Endothelial cell of umbilical vein (primary cell): ENCODE data around the gene KCNK15. TPM values are rescaled to one million over a fixed set of nuclear protein-coding genes. Genes with fewer than 3 reads are reported as not detected.

ENCODE experiments used
- BruUV-seq: library from RNA; stranded (reverse); fragments of 400-500 nt; replicated peaks from 2 replicates; lab custom pipeline; 2021; lab: Mats Ljungman, UMichigan
- CTCF ChIA-PET: fragments of 300-600, 350-600 bp; sonication (Branson Sonifier 250); formaldehyde crosslinking; loops from one replicate; lab custom pipeline; 2021; ENCODE audit warnings: antibody characterized with exemption, inconsistent platforms; lab: Charles Lee
- POLR2A ChIA-PET: fragments of 300-600, 350-600 bp; sonication (Branson Sonifier 250); formaldehyde crosslinking; loops from one replicate; lab custom pipeline; 2021; ENCODE audit warnings: antibody characterized with exemption, inconsistent platforms; lab: Charles Lee
- DNase-seq: peaks from one replicate; pipeline ENCODE4 v3.0.0-alpha.2; 2011; ENCODE audit warnings: low read depth, low spot score
- FAIRE-seq: peaks from 2 replicates; lab custom pipeline; 2011; peaks lifted over from hg19 to GRCh38; lab: Jason Lieb, UNC
- H2AFZ ChIP-seq: 2 replicates; pipeline ENCODE4 v1.6.0; 2012; ENCODE audit warnings: low read depth, low read length, control low read depth, inconsistent platforms
- H3K27ac ChIP-seq: 2 replicates; pipeline ENCODE4 v1.5.1; 2011; ENCODE audit warnings: low read depth, mild to moderate bottlenecking, control low read depth, low read length, moderate library complexity; ENCODE audit not compliant: insufficient read depth
- H3K27me3 ChIP-seq, 2 experiments: 2 replicates each; pipeline versions ENCODE4 v1.6.0 to v1.6.1; 2011; ENCODE audit warnings: low read length in 2 of 2, mixed read lengths in 1 of 2; ENCODE audit not compliant: control insufficient read depth in 2 of 2, insufficient read depth in 2 of 2
- H3K36me3 ChIP-seq, 2 experiments: 2 replicates in 1 of 2; 3 replicates in 1 of 2; pipeline ENCODE4 v1.5.1; 2011; ENCODE audit warnings: low read length in 2 of 2, mild to moderate bottlenecking in 1 of 2, moderate library complexity in 1 of 2; ENCODE audit not compliant: control insufficient read depth in 2 of 2, insufficient read depth in 2 of 2; ENCODE audit errors: extremely low read depth in 1 of 2
- H3K4me1 ChIP-seq: 3 replicates; pipeline ENCODE4 v1.5.1; 2011; ENCODE audit warnings: mild to moderate bottlenecking, low read length; ENCODE audit not compliant: control insufficient read depth, insufficient read depth; ENCODE audit errors: extremely low read depth
- H3K4me2 ChIP-seq: 2 replicates; pipeline ENCODE4 v1.6.1; 2011; ENCODE audit warnings: low read length, control low read depth, mixed read lengths; ENCODE audit not compliant: insufficient read depth
- H3K4me3 ChIP-seq, 3 experiments: fragments of 200-600 bp in 1 of 3; sonication (generic), shearing (Covaris generic) in 1 of 3; replicated peaks in 1 of 3; 2 replicates each; pipeline ENCODE4 v1.5.1; 2011 to 2016; ENCODE audit warnings: control low read depth in 3 of 3, low read length in 3 of 3, mild to moderate bottlenecking in 2 of 3, inconsistent platforms in 1 of 3, low read depth in 1 of 3, moderate library complexity in 1 of 3; ENCODE audit not compliant: insufficient read depth in 1 of 3
- H3K79me2 ChIP-seq: 2 replicates; pipeline ENCODE4 v1.6.0; 2012; ENCODE audit warnings: low read length, inconsistent platforms; ENCODE audit not compliant: control insufficient read depth, insufficient read depth
- H3K9ac ChIP-seq: replicated peaks from 2 replicates; pipeline ENCODE3; 2011; ENCODE audit warnings: low read length, control low read depth; ENCODE audit not compliant: insufficient read depth; ENCODE audit errors: extremely low read depth
- H3K9me1 ChIP-seq: replicated peaks from 3 replicates; pipeline ENCODE4 v1.6.0; 2011; ENCODE audit warnings: mild to moderate bottlenecking, low read length; ENCODE audit not compliant: control insufficient read depth, insufficient read depth; ENCODE audit errors: extremely low read depth
- H3K9me3 ChIP-seq: replicated peaks from 2 replicates; pipeline ENCODE4 v1.5.1; 2012; ENCODE audit warnings: low read length, inconsistent platforms; ENCODE audit not compliant: control insufficient read depth, insufficient read depth
- H4K20me1 ChIP-seq: replicated peaks from 2 replicates; pipeline ENCODE3; 2011; ENCODE audit warnings: mild to moderate bottlenecking, low read length; ENCODE audit not compliant: control insufficient read depth, insufficient read depth; ENCODE audit errors: extremely low read depth
- EZH2 ChIP-seq: IDR thresholded peaks from 2 replicates; pipeline ENCODE4 v1.6.1; 2012; ENCODE audit warnings: borderline replicate concordance, low read depth, mild to moderate bottlenecking, moderate library complexity, low read length, inconsistent platforms; ENCODE audit not compliant: severe bottlenecking
- FOS ChIP-seq: IDR thresholded peaks from 2 replicates; pipeline ENCODE4 v1.6.1; 2011; ENCODE audit warnings: mild to moderate bottlenecking, low read length, moderate library complexity, borderline replicate concordance; ENCODE audit not compliant: insufficient read depth
- GATA2 ChIP-seq: IDR thresholded peaks from 2 replicates; pipeline ENCODE4 v1.7.0; 2011; ENCODE audit warnings: low read depth, mild to moderate bottlenecking, moderate library complexity, mixed read lengths, low read length; ENCODE audit not compliant: insufficient read length, insufficient read depth
- JUN ChIP-seq: IDR thresholded peaks from 2 replicates; pipeline ENCODE4 v1.6.1; 2011; ENCODE audit warnings: borderline replicate concordance, low read depth; ENCODE audit not compliant: insufficient read length, insufficient read depth
- MAX ChIP-seq: IDR thresholded peaks from 2 replicates; pipeline ENCODE4 v1.6.1; 2011; ENCODE audit not compliant: insufficient read depth, insufficient read length
- MYC ChIP-seq: IDR thresholded peaks from one replicate; pipeline ENCODE4 v1.6.1; 2011; ENCODE audit warnings: mild to moderate bottlenecking, low read depth, low read length
- POLR2A ChIP-seq: IDR thresholded peaks from 2 replicates; pipeline ENCODE4 v1.6.1; 2012; ENCODE audit warnings: low read depth, mild to moderate bottlenecking, control low read depth, low read length
- POLR2AphosphoS5 ChIP-seq: IDR thresholded peaks from 2 replicates; pipeline ENCODE4 v1.6.1; 2012; ENCODE audit warnings: low read depth, mild to moderate bottlenecking, control low read depth, low read length, moderate library complexity; ENCODE audit not compliant: insufficient read depth
- dilution Hi-C: fragments of 300-500 bp; cut with MboI; formaldehyde crosslinking; loops from one replicate; pipeline ENCODE4 v1.15.0; 2019; ENCODE audit warnings: low sequenced_read_pairs; ENCODE audit not compliant: extremely low pct_ligation_motif_present
- intact Hi-C: fragments of 100-400 bp; cut with micrococcal nuclease; formaldehyde crosslinking; loops from one replicate; pipeline ENCODE4 v1.10.0; 2022
- polyA plus RNA-seq, 4 experiments: library from polyadenylated mRNA; depleted of rRNA in 3 of 4; stranded (reverse) in 3 of 4; unstranded in 1 of 4; fragments of >200 nt; gene quantifications; 2 replicates each; pipeline versions ENCODE4 v1.2.1 to v1.2.3, GENCODE V29; 2011 to 2012; ENCODE audit warnings: missing spikeins in 1 of 4
- total RNA-seq: library from RNA; stranded (reverse); gene quantifications from 2 replicates; pipeline ENCODE4 v1.2.3, GENCODE V29; 2021
- TF ChIP-seq, protein P1 (sequence below), 2 donors: IDR thresholded peaks; 1 replicate in 1 of 2; 2 replicates in 1 of 2; pipeline ENCODE4 v1.5.1; 2011; ENCODE audit warnings: low read length in 2 of 2, mild to moderate bottlenecking in 2 of 2, moderate library complexity in 2 of 2, control low read depth in 1 of 2, inconsistent platforms in 1 of 2, low read depth in 1 of 2; ENCODE audit not compliant: insufficient read depth in 1 of 2; ENCODE audit errors: extremely low read depth in 1 of 2

The KCNK15 gene
- total and polyA plus RNA-seq, 2 donors (not counting 3 experiments of a cell fraction or from before 2014, with no cell fraction given), result 0.06 TPM; not detected in 1

DNA sequence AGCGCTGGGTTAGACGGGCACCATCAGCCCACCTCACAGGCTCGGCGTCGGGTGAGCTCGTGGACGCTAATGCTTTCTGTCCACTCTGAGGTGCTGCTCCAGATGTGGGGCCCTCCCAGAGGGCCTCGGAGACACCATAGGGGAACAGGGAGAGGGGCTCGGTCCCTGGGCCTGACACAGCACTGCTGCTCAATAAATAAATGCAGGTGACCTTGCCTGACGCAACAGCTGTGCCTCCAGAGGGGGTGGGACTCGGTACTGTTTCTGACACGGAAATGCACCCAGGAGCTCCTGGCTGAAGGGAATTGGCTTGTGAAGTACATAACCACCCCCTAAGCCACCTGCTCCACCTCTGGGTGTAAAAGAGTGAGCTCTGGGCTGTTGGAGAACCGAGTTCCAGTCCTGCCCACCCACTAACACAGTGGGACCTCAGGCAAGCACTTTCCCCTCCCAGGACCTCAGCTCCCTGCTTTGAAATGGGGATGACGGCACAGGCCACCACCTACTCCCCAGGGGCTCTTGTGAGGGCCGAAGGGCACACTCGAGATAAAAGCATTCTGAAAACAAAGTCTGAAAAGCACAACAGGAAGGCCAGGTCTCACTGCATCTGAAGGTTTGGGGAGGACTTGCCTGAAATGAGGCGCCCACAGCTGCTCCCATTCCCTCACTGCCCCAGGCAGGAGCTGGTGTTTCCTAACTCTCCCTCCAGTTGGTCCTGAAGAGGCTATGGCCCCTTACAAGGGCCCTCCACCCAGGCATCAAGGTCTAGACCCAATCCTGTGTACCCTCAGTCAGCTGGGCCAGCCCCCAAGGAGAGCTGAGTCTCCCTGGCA, 6.7 kb downstream of the KCNK15 start:
- Histone ChIP-seq H2AFZ (no peak overlapping the region), H3K4me2 (no peak overlapping the region), H3K79me2 (no peaks in the 10 kb centered on the region), H3K4me3 (no peak overlapping the region), H3K4me1 (no peaks in the 10 kb centered on the region), H3K9ac (no peak overlapping the region), H3K9me3 (no peaks in the 10 kb centered on the region), H3K27ac (no peak overlapping the region), H3K36me3 (no peaks in the 10 kb centered on the region), H4K20me1 (no peaks in the 10 kb centered on the region), H3K27me3 (no peaks in the 10 kb centered on the region), H3K9me1 (no peaks in the 10 kb centered on the region)
- no TSS peak for BruUV-seq
- intact Hi-C loops (no loop called here), dilution Hi-C loops (no loop called here)
- FAIRE-seq (no peak), DNase-seq (no peak)
- no peak for TF ChIP-seq FOS
- no peak for TF ChIP-seq POLR2A
- no peak for TF ChIP-seq MYC
- TF ChIP-seq EZH2, result no peak
- TF ChIP-seq, protein P1, sequence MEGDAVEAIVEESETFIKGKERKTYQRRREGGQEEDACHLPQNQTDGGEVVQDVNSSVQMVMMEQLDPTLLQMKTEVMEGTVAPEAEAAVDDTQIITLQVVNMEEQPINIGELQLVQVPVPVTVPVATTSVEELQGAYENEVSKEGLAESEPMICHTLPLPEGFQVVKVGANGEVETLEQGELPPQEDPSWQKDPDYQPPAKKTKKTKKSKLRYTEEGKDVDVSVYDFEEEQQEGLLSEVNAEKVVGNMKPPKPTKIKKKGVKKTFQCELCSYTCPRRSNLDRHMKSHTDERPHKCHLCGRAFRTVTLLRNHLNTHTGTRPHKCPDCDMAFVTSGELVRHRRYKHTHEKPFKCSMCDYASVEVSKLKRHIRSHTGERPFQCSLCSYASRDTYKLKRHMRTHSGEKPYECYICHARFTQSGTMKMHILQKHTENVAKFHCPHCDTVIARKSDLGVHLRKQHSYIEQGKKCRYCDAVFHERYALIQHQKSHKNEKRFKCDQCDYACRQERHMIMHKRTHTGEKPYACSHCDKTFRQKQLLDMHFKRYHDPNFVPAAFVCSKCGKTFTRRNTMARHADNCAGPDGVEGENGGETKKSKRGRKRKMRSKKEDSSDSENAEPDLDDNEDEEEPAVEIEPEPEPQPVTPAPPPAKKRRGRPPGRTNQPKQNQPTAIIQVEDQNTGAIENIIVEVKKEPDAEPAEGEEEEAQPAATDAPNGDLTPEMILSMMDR (IDR thresholded peaks at IDR 0.05; ENCODE audit: extremely low read depth in 1 of 2, insufficient read depth in 1 of 2, low read depth in 1 of 2, low read length in 2 of 2), result no peak
- no peak for TF ChIP-seq GATA2
- no peak for TF ChIP-seq JUN
- TF ChIP-seq MAX, result no peak
- no peak for TF ChIP-seq POLR2AphosphoS5
- CTCF ChIA-PET, result interaction anchor here (0.8 to 1.0 kb wide), 2 partner anchors 11 to 69 kb away, joined by 3 read pairs; no protein-coding TSS in a partner anchor
- POLR2A ChIA-PET, result no interaction called here
